Superior temporal gyrus (tissue), 1 donor: Measurements from ENCODE around the gene BUB1.
A peak's percentile ranks its signal among the peaks of the same experiment; 100 is the strongest.
"Not testable (repeated sequence)": the region's sequence is repeated elsewhere in the genome, so short reads cannot be mapped to it uniquely, and the experiment has no call there.

Experiments used
- DNase-seq: peaks from one replicate; pipeline ENCODE4 v3.0.0-alpha.2; 2016; ENCODE audit errors: extremely low spot score

Gene BUB1

DNA sequence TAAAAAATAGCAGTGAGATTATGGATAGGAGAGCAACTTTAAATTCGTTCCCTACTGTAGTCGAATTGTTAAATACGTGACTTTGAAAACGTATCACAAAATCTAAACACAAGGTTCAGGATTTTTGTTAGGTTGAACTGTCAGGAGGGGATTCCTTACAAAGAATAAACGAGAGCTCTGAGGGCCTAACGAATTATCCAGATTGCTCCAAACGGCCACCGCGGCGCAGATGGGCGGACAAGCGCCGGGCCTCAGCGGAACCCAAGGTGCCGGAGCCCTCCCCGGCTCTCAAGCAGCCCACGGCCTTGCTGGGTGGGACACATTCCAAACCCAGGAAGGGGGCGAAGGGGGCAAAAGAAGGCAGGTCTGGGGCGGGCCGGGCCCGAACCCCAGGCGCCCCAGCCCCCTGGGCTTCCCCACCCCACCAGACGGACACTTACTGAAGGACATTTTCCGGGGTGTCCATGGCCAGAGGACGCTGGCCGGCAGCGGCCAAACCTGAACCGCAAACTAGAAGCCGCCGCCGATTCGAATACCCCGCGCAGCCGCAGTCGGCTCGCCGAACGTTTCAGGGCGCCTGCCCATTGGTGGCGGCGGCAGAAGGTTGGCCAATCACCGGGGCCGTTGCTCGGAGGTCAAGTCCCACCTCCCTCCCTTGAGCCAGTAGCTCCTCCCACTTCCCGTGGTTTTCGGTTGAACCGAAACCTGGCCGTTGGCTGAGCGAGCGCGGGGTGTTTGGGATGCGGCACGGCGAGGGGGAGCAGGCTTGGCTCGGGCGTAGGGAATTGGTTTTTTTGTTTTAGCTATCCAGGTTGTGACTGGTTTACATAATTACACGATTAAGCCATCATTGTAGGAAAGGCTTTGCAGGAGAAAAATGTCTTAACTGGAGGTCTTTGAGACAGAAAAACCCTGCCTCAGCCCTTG is at the start of gene BUB1:
BUB1 (minus strand) TSS at position 534 of the 927 bp plus-strand sequence; CDS start at position 466, 68 bp downstream.
- peak; percentile 97 for DNase-seq

DNA sequence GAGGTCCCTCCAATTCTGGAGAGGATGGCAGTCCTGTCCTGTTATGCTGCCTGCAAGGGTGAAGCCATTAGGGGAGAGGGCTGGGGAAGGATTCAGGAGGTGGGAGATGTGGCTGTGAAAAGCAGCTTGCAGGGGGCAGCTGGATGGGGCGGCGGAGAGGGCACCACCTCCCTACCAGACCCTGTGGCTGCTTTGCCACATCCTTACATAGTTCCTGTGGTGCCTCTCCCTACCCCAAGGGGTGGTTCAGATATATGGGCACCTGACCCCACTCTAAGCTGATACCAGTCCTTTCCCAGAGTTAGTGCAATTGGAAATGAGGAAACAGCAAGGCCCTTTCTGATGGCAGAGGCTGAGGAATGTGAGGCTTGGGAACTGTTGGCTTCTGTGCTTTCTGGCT is 48.4 kb upstream of the BUB1 start:
- DNase-seq, result no peak

DNA sequence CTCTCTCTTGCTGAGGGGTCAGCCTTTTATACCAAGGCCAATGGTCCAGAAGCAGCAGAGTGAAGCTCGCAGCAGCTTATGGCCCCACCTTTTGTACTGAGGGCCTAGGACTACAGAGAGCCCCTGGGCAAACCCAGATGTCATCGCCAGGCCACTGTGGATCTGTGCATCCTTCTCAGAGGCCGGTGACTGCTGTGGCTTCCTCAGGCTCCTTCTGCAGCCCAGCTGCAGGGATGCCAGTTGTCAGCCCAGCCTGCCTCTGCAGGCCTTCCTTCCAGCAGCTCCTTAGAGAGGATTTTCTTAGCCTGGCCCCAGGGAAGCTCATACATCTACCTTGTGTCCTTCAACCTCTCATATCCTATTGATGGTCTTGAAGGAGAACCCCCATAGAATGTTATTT is 48.0 kb upstream of the BUB1 start:
- DNase-seq, result no peak

DNA sequence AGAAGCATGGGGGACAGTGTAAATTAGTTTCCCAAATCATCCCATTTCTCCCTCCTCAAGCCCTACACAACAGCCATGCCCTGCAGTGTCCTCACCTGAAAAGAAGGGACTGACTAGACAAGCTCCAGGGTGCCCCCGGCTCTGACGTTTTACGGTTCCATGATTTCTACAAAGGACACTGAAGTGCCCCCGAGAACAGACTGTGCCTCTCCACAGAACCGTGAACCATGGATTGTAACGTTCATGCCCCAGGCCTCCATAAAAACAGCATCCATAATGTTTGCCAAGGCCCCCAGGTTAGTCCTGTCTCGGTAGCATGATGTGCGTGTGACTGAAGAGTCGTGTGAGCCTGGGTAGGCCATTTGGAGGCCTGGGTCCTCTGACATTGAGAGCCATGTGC is 47.5 kb upstream of the BUB1 start:
- DNase-seq, result no peak

DNA sequence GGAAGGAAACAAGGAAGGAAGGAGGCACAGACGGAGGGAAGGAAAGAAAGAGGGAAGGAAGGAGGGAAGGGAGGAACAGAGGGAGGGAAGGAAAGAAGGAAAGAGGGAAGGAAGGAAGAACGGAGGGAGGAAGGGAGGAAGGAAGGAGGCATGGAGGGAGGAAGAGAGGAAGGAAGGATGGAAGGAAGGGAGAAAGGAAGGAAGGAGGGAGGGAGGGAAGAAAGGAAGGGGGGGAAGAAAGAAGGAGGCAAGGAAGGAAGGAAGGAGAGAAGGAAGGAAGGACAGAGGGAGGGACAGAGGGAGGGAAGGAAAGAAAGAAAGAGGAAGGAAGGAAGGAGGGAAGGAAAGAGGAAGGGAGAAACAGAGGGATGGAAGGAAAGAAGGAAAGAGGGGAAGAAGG is 47.0 kb upstream of the BUB1 start:
- no peak for DNase-seq

DNA sequence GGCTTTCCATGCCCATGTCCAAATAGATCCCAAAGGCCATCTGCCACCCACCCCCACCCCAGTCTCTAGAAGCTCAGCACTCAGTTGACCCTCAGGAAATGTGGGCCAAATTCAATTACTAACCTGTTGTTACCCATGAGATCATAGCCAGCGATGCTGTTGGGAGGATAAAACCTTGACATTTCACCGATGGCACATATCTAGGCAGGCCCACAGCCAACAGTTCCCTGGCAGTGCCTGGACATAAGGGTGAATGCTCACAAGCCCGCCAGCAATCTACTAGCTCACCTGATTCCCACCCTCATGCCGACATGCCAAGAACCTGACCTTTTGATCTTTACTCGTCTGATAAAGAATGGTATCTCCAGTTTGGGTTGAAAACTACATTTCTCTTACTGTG is 42.7 kb upstream of the BUB1 start:
- no peak for DNase-seq

DNA sequence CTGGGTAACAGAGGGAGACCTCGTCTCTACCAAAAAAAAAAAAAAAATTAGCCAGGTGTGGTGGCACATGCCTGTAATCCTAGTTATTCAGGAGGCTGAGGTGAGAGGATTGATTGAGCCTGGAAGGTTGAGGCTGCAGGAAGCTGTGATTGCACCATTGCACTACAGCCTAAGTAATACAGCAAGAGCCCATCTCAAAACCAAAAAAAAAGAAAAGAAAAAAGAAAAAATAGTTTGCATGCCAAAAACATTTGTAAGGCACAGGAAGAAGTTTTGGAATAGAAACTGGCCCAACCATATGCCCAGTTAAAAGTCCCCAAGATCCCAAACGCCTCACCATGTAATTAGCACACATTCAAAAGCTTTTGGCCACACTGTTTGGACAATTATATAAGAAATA is 41.1 kb upstream of the BUB1 start:
- DNase-seq, result no peak

DNA sequence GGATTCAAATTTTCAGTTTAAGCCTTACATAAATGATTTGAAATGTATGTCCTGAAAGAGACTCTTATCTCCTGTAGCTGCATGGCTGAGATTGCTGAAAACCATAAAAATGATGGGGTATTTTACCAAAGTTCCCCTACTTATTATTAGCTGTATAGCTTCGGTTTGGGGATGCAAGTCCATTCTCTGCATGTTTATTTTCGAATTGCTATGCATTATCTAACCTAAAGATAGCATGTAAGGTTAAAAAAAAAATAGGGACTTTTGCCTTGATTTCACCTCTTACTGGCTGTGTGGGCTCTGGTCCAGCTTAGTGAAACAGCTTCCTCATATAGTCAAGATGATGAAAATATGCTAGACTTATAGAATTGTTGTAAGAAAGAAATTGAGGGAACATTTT is 40.5 kb upstream of the BUB1 start:
- no peak for DNase-seq

DNA sequence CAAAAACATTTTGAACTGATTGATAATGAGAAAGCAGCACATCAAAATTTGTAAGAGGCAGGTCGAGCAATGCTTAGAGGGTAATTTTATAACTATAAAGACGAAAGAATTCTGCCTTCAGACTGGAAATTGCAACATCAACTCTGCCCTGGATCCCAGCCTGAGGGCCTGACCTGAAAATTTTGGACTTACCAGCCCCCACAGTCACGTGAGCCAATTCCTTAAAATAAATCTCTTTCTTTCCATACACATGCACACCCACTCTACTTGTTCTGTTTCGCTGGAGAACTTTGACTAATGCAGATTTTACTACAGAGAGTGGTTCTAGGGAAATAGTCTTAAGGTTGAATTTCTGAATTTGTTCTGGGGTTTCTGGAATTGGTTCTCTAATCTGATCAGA is 39.9 kb upstream of the BUB1 start:
- no peak for DNase-seq

DNA sequence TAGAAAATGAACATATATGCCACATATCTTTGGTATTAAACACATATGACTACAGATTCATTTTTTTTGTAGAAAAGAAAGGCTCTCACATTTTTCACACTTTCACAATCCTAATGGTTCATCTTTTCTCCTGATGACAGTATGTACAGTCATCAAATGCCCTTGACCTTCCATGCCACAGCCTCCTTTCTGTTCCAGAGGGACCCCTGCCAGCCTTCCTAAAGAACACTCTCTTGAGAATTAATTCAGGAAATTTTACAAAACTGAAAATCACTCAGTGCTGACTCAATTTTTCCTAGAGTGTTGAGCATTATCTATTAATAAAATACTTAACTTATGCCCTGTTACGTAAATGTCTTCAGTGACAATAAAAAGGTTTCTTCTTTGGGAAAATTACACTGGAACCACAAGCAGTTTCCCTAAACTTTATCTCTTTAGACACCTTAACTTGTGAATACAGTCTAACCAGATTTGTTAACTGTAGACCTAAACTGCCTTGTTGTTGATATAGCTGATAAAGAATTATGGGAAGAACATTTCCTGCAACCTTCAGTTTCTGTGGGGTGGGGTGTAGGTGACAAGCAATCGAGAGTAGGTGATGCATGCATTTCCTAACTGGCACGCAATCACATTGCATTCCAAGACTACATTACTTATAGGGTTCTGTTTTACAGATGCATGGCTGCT is 39.2 kb upstream of the BUB1 start:
- DNase-seq, result no peak

DNA sequence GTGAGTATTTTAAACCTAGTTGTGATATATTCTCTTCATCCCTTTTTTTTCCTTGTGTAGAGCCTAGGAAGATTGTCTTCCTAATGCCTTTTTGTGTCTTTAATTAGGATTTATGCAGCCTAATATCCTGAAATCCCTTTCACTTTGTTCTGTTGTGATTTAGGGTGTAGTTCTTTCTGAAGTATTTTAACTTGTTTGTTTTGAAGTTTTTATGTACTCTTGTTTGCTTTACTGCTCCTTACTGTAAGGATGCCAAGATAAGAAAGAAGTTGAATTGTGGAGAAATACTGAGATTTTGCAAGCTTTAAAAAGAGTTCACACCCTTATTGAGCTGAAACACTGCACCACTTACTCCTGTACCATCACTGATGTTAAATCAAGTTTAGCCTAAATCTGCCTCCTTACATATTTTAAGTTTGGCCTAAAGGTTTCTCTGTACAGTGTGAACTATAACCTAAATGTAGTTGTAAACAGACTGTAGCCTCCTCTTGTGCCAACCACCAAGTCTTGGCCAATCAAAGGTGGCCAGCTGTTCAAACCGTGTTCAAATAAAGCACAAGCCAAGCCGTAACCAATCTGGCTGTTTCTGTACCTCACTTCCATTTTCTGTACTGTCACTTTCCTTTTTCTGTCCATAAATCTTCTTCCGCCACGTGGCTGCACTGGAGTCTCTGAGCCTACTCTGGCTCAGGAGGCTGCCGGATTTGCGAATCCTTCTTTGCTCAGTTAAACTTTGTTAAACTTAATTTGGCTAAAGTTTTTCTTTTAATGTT is 36.8 kb upstream of the BUB1 start:
- DNase-seq, result no peak

DNA sequence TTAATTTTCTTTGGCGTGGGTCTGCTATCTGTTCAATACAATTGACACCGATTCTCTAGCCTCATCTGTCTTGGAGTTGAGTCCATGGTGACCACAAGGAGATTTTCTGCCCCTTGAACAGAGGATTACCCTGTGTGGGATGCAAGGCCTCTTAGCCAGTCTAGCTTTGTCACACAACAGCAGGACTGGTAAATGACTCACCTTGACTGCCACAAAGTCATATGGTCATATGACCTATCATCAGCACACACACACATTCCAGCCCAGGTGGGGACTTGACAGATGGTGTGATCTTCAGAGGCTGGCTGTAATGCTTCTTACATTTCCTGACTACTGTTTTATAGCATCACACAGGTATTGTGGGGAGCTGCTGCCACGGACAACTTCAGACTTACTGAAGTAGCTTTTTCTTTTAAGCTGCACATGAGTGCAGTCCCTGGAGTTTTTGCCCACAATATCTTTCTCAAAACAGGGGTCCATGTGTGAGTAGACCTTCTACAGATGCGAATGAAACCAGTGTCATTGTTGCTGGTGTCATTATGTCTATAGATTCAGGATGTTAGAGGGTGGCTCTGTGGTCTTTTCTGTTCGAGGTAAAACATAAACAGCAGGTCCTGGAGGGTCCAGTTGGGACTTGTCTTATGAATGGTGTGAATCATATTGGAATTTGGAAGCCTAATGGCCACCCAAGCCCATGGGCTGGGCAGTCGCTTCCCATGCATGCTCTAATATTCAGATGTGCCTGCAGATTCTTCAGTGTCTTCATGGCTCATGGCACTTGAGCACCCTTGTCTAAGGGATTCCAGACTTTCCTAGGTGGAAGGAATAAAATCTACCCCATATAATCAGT is 35.9 kb upstream of the BUB1 start:
- DNase-seq, result no peak

DNA sequence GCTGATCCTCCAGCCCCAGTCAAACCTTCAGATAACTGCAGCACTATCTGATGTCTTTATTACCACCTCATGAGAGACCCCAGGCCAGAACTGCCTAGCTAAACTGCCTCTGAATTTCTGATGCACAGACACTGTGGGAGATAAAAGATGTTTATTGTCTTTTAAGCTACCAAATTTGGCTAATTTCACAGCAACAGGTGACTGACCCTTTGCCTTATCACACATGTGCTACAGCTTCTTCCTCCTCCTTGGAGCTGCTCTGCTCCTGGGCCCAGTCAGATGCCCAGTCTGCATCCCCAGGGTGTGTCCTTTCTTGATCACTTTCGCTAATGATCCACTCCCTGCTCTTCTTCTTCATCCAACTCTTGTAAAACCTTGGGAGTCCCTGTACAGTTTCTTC is 34.9 kb upstream of the BUB1 start:
- DNase-seq, result no peak

DNA sequence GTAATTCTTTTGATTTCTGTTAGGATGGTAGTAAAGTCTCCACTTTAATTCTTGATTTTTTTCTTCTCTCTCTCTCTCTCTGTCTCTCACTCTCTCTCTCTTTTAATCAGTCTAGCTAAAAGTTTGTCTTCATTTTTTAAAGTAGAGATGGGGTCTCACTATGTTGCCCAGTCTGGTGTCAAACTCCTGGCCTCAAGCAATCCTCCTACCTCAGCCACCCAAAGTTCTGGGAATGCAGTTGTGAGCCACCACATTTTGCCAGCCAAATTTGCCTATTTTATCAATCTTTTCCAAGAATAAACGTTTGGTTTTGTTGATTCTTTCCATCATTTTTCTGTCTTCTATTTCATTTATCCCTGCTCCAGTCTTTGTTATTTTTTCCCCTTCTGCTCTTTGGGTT is 30.6 kb upstream of the BUB1 start:
- DNase-seq, result no peak

DNA sequence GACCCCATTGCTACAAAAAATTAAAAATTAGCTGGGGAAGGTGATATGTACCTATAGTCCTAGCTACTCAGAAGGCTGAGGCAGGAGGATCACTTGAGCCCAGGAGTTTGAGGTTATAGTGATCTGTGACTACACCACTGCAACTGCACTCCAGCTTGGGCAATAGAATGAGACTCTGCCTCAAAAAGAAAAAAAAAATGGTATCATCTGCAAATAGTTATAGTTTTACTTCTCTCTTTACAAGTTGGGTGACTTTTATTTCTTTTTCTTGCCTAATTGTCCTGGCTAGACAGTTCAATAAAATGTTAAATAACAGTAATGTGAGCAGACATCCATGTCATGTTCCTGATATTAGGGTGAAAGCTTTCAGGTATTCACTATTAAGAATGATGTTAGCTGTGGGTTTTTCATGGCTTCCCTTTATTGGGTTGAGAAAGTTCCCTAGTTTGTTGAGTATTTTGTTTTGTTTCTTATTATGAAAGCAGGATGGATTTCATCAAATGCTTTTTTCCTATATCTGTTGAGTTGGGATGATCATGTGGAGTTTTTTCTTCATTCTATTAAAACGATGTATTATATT is 29.6 kb upstream of the BUB1 start:
- no peak for DNase-seq

DNA sequence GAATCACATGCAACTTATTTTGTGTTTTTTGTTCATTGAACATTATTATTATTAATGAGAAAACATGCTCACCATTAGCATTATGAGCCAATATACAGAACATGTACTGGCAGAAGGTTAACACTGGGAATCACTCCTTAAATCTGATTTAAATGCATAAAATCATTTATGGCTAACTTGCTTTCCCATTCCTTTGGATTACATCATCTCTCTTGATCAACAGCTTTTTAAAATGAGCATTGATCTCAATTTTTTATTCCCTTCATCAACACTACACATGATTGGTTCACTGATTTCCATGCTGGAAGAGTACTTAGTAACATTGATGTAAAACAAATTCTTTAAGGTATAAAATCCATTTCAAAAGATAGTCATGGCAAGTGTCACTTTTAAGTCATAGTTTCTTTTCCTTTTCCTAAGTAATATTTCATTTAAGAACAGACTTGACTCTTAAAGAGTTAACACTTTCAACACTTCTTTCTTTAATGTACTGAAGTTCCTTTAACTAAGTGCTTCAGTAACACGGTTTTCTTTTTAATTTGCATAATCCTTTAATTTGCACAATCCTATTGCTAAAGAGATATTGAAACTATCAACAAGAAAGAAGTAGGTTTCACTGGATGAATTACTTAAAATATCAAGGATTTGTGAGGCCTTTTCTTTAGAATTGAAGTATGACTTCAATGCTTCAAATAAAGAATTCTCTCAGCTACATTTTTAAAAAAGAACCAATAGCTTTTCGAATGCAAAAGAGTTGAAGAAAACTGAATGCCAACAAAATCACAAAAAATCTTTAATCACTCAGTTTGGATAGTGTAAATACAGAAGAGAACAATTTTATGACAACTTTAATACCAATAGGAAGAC is 24.9 kb upstream of the BUB1 start:
- DNase-seq, result no peak

DNA sequence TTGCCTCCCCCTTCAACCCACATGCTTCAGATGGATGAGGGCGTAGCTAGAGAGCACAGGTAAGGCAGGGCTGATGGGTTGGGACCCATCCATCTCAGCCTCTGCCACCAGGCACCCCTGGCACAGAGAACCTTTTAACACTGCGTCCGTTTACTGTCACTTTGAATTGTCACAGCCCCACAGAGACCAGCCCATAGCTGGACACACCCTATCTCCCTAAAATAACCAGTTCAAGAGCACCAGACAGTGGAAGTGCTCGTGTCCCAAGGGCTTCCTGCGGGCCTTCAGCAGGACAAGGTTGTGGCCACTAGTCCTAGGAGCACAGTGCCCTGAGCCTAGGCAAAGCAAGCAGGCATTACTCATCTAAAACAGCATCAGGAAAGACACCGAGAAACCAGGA is 20.4 kb upstream of the BUB1 start:
- not testable (repeated sequence) for DNase-seq

DNA sequence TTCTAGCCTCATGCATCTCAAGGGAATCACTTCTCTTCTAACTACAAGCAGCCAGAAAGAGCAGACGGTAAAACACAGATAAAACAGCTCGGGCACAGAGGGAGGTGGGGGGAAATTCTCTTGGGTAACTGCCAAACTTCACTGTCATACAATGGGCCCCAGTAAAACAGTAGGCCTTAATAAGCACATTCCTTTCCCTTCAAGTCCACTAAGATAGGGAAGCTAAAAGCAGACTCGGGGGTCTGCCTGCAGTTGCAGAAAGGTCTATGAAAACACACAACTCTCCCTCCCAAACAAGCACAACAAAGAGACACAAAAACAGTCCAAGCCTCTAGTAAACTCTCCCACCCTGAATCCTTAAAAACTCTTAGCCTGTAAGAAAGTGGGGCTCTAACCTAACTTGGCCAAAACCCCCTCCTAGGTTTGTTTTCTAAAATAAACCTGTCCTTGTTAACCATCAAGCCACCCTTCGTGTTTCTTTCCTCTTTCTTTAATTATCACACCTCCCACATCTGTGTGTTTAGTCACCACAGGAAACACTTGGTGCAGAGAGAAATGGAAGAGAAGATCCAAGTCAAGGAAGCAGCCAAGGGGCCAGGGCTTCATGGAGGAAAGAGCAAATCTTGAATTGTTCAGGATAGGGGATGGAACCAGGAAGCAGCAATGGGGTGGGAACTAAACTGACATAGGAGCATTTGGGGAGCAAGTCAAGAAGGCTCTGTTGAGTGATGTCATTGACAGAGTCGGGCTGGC is 17.5 kb upstream of the BUB1 start:
- DNase-seq, result not testable (repeated sequence)

DNA sequence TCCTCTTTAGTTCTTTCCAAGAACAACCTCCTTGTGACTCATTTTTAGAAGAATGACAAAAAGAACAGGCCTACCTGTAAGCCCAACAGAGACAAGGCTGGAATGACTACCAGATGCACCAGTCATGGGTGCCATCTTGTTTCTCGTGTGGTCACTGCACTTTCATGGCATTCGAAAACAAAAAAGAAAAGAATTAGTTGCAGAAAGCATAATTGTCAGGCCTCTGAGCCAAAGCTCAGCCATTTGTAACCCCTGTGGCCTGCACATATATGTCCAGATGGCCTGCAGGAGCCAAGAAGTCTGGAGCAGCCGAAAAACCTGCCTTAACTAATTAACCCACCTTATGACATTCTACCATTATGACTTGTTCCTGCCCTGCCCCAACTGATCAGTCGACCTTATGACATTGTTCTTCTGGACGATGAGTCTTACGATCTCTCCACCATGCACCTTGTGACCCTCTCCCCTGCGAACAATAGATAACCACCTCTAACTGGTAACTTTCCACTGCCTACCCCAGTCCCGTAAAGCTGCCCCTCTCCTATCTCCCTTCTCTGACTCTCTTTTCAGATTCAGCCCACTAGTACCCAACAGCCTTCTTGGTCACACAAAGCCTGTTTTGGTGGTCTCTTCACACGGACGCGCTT is 13.9 kb upstream of the BUB1 start:
- DNase-seq, result no peak
